AG09309 (cell line): ENCODE data around the gene KLC1.

Experiments
- DNase-seq: peaks from one replicate; pipeline ENCODE4 v3.0.0-alpha.2; 2010; ENCODE audit warnings: low read depth
- H3K4me3 ChIP-seq: 2 replicates; pipeline ENCODE4 v1.5.1; 2011; ENCODE audit warnings: mild to moderate bottlenecking, low read depth, low read length, moderate library complexity; ENCODE audit not compliant: control insufficient read depth
- CTCF ChIP-seq: IDR thresholded peaks from 2 replicates; pipeline ENCODE4 v1.5.1; 2011; ENCODE audit warnings: mild to moderate bottlenecking, low read depth, low read length, inconsistent platforms; ENCODE audit not compliant: insufficient read depth, control insufficient read depth; ENCODE audit errors: missing control alignments

KLC1 gene

GRCh38 chr14:103692159-103692558, 63.1 kb downstream of the KLC1 start:
- H3K4me3 ChIP-seq: no peak overlapping the region
- no peak for TF ChIP-seq CTCF
- DNase-seq: no peak

DNA sequence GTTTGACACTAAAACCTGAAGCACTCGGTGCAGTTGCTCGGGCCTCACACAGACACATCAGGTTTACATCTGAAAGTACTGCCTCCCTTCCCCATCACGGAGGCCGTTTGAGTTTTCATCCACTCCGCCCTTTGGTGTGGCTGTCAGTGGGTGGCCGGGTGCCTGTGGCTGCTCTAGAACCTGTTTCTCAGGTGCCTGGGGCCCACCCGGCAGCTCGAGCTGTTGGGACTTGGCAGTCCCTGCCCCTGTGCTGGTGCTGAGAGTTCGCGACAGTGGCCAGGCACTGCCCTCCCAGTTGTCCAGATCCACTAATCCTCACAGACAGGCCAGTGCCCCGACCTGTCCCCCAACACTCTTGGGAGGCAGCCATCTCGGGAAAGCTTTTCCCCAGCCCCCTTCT, 63.9 kb downstream of the KLC1 start:
- DNase-seq: no peak
- no peak overlapping the region for H3K4me3 ChIP-seq
- no peak for TF ChIP-seq CTCF

DNA sequence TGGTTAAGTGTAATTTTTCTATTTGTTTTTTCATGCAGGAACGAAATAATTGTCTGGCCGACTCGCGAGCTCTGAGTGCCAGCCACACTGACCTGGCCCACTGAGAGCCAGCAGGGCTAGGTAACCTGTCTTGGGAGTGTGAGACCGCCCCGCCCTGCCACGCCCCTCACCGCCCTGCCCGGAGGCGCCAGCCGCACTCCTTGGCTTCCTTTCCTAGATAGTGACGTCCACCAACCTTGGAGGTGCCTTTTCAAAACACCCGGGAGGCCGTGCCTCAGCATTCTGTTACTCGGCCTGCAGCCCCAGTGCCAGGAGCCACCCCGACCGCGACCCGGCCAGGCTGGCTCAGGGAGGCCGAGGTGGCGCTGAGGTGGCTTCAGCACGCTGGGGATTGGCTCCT, 64.5 kb downstream of the KLC1 start:
- no peak for TF ChIP-seq CTCF
- no peak overlapping the region for H3K4me3 ChIP-seq
- DNase-seq: no peak

GRCh38 chr14:103694572-103695026, 65.6 kb downstream of the KLC1 start:
- H3K4me3 ChIP-seq: no peak overlapping the region
- TF ChIP-seq CTCF: no peak
- DNase-seq: no peak

DNA sequence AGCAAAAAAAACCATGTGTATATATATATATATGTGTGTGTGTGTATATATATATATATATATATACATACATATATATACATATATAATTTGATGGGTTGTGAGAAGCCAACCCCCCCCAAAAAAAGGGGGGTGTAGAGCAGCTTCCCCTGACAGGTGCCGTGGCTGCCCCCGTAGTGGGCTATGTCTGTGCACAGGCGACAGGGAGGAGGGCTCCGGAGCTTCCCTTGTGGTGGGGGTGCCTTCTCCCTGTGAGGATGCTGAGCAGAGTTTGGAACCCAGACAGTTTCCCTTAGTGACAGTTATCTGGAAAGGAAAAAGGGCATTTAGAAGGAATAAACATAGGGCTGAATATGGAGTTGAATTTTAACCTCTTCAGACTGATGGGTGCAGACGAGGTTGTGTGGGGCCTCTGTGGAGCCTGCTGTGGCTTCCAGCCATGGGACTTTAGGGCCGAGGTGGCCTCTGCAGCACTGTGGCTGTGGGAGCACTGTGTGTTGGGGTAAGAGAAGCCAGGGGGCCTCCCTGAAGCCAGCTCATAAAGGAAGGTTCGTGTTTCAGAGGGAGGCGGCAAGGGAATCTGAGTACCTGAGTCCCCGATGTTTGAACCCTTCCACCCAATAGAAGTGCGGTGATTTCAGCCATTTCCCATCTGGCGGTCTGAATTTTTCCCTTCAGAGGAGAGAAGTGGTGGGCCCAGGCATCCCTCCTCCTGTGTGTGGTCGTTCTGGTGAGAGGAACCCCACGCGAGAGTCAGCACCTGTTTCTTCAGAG, 66.5 kb downstream of the KLC1 start:
- no peak overlapping the region for H3K4me3 ChIP-seq
- no peak for TF ChIP-seq CTCF
- no peak for DNase-seq

- TF ChIP-seq CTCF: no peak
- no peak overlapping the region for H3K4me3 ChIP-seq
- DNase-seq: no peak
Observed at GRCh38 chr14:103696070-103696402, 67.0 kb downstream of the KLC1 start.
